HG02610 (cell line): ENCODE data around the gene FNDC3B.
A peak's percentile ranks its signal among the peaks of the same experiment; 100 is the strongest.
"Not testable (repeated sequence)": the region's sequence is repeated elsewhere in the genome, so short reads cannot be mapped to it uniquely, and the experiment has no call there.

ENCODE experiments used
- ATAC-seq: cut with Tn5 transposase; IDR thresholded peaks from one replicate; pipeline ENCODE4 v1.9.1; 2021; ENCODE audit warnings: mild to moderate bottlenecking, moderate library complexity; ENCODE audit not compliant: unreplicated experiment

FNDC3B gene

DNA sequence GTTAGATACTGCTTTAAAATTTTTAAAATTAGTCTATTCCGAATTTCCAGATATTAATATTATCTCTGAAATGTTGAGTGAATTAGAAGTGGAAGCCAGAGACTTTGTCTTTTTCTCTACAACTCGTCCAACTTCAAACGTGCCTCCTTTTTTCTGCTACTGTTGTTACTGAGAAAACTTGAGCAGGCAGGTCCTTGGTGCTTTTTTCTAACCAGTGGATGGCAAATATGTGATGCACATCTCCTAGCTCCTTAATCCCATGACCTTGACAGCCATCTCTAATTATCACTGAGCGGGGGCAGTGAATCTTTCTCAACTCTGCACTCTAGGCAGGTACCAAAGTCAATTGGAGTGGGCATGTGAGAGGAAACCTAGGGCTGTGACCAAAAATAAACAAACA lies 50.7 kb downstream of the FNDC3B start:
- no peak for ATAC-seq

GRCh38 chr3:172092658-172093057 lies 53.3 kb downstream of the FNDC3B start:
- ATAC-seq, result no peak

DNA sequence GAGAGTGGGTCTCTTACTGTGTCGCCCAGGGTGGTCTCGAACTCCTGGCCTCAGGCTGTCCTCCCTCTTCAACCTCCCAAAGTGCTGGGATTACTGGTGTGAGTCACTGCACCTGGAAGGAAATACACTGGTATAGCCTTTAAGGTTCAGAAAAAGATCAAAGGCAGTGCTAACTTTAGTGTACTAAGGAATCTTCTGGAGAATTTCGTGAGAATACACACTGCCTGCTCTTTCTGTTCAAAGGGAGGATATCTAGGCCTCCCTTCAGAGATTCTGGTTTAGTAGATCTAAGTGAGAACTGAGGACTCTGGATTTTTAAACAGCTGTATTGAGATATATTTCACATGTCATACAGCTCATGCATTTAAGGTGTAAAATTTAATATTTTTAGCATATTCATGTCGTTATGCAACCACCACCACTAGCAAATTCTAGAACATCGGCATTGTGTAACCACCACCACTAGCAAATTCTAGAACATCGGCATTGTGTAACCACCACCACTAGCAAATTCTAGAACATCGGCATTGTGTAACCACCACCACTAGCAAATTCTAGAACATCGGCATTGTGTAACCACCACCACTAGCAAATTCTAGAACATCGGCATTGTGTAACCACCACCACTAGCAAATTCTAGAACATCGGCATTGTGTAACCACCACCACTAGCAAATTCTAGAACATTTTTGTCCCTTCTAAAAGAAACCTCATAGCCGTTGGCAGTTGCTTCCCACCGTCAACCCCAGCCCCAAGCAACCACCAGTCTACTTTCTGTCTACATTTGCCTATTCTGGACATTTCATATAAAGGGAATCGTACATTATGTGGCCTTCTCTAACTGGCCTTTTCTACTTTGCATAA lies 54.4 kb downstream of the FNDC3B start:
- not testable (repeated sequence) for ATAC-seq

GRCh38 chr3:172094621-172095557 lies 55.5 kb downstream of the FNDC3B start:
- peak; percentile 88 for ATAC-seq

- ATAC-seq, result no peak
These were observed 57.6 kb downstream of the FNDC3B start for GRCh38 chr3:172096881-172097420.

DNA sequence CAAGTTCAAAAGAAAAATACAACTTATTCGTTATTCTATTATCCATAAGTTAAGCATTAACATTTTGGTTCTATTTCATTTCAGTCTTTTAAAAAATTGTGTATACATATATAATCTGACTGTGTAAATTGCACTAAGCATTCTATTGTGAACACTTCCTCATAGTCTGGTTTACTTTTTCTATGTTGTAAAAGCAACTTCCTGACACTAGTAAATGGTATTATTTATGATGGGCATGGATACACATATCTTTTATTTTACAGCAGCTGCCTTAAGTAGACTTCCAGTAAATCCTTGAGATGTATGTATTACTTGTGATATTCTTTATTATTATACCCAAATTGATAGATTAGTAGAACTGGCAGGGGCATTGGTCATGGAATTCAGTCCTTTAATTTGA lies 58.2 kb downstream of the FNDC3B start:
- ATAC-seq, result no peak

GRCh38 chr3:172098698-172099494 lies 59.5 kb downstream of the FNDC3B start:
- no peak for ATAC-seq

DNA sequence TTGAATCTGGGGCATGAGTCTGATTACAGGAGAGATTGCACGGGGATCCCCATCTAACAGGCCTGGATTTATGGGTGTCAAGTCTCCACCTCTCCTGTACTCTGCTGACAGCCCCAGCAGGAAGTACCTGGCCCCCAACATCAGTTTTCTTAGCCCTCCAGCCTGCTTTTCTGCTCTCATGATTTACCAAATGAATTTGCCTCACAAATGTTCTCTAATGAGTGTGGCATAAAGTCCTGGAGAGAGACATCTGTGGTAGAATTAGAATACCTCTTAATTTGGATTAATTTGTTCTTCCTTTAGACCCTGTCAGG lies 60.1 kb downstream of the FNDC3B start:
- no peak for ATAC-seq

DNA sequence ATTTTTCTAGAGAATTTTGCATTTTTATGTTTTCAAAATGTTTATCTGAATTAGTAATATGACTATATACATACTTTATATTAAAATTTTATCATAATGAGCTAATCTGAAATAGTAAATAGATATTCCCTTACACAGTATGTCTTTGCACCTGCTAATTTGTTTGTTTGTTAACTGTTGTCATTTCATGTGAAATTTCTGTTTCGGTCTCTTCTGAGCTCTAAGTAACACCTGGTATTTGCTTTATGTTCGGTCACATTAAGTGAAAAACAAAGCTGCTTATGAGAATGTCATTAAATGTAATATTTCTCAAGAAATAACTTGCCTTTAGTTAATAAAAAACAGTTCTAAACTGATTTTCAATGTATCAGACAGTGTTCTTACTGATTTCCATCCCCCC lies 61.1 kb downstream of the FNDC3B start:
- ATAC-seq, result peak; percentile 36

- ATAC-seq, result peak; percentile 49
These were observed 61.7 kb downstream of the FNDC3B start for GRCh38 chr3:172101107-172101506.

- ATAC-seq, result peak; percentile 32
These were observed 62.9 kb downstream of the FNDC3B start for GRCh38 chr3:172102123-172102882.

DNA sequence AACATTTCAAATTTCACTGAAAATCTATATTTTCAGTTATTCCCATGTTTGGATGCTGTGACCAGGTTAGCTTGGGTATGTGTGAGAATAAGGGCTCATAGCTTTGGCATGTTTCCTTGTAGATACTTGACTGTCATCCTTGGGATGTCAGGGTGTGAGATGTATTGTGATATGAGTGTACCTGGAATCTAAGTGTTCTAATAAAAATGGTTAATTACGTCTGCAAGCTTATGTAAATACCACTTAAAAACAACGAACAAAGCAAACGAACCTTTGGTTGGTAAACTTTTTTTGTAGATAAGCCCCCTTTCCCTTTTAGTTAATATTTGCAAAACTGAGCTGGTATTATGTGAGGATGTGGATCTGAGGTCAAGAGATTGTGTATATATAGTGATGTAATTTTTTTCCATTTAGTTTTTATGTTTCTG lies 63.5 kb downstream of the FNDC3B start:
- no peak for ATAC-seq

GRCh38 chr3:172103724-172104123 lies 64.3 kb downstream of the FNDC3B start:
- ATAC-seq, result no peak

- no peak for ATAC-seq
These were observed 65.2 kb downstream of the FNDC3B start for GRCh38 chr3:172104471-172105072.

GRCh38 chr3:172106037-172106954 lies 66.9 kb downstream of the FNDC3B start:
- no peak for ATAC-seq

DNA sequence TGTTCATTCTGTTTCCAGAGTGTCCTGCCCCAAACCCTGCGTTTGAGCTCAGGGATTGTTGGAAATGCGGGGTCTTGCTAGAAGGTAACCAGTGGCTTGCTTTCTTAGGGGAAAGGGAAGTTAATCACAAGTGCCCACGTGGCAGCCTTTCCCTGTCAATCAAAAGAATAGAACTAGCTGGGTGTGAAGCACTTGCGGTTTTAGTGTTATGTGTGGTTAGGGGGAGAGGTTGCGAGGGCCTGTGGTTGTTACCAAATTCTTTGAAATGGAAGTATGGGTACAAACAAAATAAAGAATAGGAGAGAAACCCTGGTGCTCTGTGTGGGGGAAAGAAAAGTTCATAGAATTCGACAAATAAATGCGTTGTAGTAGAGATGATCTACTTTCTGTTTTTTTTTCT lies 67.6 kb downstream of the FNDC3B start:
- ATAC-seq, result peak; percentile 35

DNA sequence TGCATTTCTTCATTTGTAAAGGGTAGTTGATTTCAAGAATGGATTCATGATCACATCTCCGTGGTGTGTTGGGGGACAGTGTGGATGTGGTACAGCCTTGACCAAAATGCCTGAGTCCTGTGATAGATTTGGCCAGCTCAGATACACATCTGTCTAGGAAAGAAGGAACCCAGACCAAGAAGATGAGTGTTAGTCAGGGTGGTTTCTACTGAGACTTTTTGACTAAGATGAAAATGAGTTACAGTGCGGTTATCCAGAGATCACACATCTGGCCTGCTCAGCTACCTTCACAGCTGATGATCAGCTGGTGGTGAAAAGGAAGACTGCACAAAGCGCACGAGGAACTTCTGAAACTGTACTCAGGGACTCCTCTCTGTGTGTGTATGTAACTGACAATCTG lies 68.0 kb downstream of the FNDC3B start:
- ATAC-seq, result peak; percentile 86

- no peak for ATAC-seq
These were observed 70.9 kb downstream of the FNDC3B start for GRCh38 chr3:172110127-172110779.
